ENCODE data around the gene SDCCAG8. TPM values are rescaled to one million over a fixed set of nuclear protein-coding genes. Genes with fewer than 3 reads are reported as not detected.

Gene SDCCAG8
- total and polyA plus RNA-seq, 11 donors, result 7.8 to 36.6 (median 21.6) TPM

DNA sequence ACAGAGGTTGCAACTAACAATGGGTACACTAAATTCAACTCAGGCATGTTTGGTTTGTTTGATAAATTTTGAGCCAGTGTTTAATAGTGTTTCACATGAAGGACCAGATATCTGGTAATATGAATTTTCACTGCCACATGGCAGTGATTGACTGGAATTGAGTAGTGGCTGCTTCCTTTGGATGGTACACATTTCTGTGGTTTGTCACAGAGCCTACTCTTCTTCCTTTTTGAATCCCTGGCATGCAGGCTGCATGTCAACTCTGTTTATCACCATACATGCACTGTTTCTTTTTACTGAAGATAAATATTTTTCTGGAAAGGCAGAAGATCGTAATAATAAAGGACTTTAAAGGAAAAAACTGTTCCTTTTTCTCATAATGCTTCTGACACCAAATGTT is 35.5 kb downstream of the SDCCAG8 start:
- 87 to 97% (median 91%) methylated on average over 1 of the region's 1 CpG for WGBS, 4 donors
- Histone ChIP-seq H3K36me3 (peaks cover 0 to 80% (median 36%) of the 10 kb centered on the region in 9 donors), H3K27ac (no peak overlapping the region), H3K9me3 (peaks cover 0 to 16% (median 3%) of the 10 kb centered on the region in 12 donors), H3K4me1 (peaks cover 0 to 27% (median 4%) of the 10 kb centered on the region in 12 donors), H3K4me3 (no peak overlapping the region), H3K27me3 (no peaks in the 10 kb centered on the region)
- DNase-seq, result no peak
- ATAC-seq, result no peak
- TF ChIP-seq, protein P1, sequence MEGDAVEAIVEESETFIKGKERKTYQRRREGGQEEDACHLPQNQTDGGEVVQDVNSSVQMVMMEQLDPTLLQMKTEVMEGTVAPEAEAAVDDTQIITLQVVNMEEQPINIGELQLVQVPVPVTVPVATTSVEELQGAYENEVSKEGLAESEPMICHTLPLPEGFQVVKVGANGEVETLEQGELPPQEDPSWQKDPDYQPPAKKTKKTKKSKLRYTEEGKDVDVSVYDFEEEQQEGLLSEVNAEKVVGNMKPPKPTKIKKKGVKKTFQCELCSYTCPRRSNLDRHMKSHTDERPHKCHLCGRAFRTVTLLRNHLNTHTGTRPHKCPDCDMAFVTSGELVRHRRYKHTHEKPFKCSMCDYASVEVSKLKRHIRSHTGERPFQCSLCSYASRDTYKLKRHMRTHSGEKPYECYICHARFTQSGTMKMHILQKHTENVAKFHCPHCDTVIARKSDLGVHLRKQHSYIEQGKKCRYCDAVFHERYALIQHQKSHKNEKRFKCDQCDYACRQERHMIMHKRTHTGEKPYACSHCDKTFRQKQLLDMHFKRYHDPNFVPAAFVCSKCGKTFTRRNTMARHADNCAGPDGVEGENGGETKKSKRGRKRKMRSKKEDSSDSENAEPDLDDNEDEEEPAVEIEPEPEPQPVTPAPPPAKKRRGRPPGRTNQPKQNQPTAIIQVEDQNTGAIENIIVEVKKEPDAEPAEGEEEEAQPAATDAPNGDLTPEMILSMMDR (IDR thresholded peaks at IDR 0.05), result no peak
- TF ChIP-seq POLR2A (IDR thresholded peaks at IDR 0.05), result no peak
- intact Hi-C loops (cut with DNase I), result no loop called here

DNA sequence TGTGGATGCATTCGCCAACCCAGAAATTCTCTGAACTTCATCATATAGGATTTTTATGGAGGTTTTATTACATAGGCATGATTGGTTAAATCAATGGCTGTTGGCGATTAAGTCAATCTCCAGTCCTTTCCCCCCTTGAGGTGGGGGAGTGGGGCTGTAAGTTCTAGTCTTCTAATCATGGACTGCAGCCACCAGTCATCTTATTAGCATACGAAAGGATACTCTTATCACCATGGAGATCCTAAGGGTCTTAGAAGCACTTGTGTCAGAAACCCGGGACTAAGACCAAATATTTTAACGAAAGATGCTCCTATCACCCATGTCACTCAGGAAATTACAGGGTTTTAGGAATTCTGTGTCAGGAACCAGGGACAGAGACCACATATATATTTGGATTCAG is 36.3 kb downstream of the SDCCAG8 start:
- DNase-seq (no peak), ATAC-seq (no peak)
- no peak overlapping the region for H3K27ac ChIP-seq
- H3K4me1 ChIP-seq, result peaks cover 0 to 18% (median 4%) of the 10 kb centered on the region in 12 donors
- H3K36me3 ChIP-seq, result peaks cover 0 to 74% (median 32%) of the 10 kb centered on the region in 9 donors
- WGBS, 4 donors, result 94 to 99% (median 97%) methylated on average over 5 of the region's 5 CpGs
- intact Hi-C loops (cut with DNase I), result no loop called here
- no peaks in the 10 kb centered on the region for H3K27me3 ChIP-seq
- no peak for TF ChIP-seq POLR2A (IDR thresholded peaks at IDR 0.05)
- TF ChIP-seq, protein P1 (IDR thresholded peaks at IDR 0.05), result no peak
- no peak overlapping the region for H3K4me3 ChIP-seq
- peaks cover 0 to 16% (median 3%) of the 10 kb centered on the region in 12 donors for H3K9me3 ChIP-seq

GRCh38 chr1:243293941-243294722 is 38.3 kb downstream of the SDCCAG8 start:
- Histone ChIP-seq H3K9me3 (peaks cover 0 to 18% (median 3%) of the 10 kb centered on the region in 12 donors), H3K27me3 (no peaks in the 10 kb centered on the region), H3K27ac (no peak overlapping the region), H3K4me1 (no peaks in the 10 kb centered on the region), H3K4me3 (no peak overlapping the region), H3K36me3 (peaks cover 0 to 68% (median 35%) of the 10 kb centered on the region in 9 donors)
- DNase-seq (no peak), ATAC-seq (no peak)
- intact Hi-C loops (cut with DNase I), result no loop called here
- no peak for TF ChIP-seq POLR2A (IDR thresholded peaks at IDR 0.05)
- TF ChIP-seq, protein P1 (IDR thresholded peaks at IDR 0.05), result no peak
- 56 to 77% (median 63%) methylated on average over 4 of the region's 4 CpGs for WGBS, 4 donors

- intact Hi-C loops (cut with DNase I), result no loop called here
- Histone ChIP-seq H3K36me3 (peaks cover 0 to 67% (median 29%) of the 10 kb centered on the region in 9 donors), H3K27me3 (no peaks in the 10 kb centered on the region), H3K27ac (no peak overlapping the region), H3K9me3 (peaks cover 0 to 22% (median 3%) of the 10 kb centered on the region in 12 donors), H3K4me1 (no peaks in the 10 kb centered on the region), H3K4me3 (no peak overlapping the region)
- 75 to 88% (median 84%) methylated on average over 3 of the region's 3 CpGs for WGBS, 4 donors
- DNase-seq (no peak), ATAC-seq (no peak)
- TF ChIP-seq, protein P1 (IDR thresholded peaks at IDR 0.05), result no peak
- TF ChIP-seq POLR2A (IDR thresholded peaks at IDR 0.05), result no peak
Observed at GRCh38 chr1:243294723-243295121, 38.9 kb downstream of the SDCCAG8 start.
